Lung (tissue), 12 donors: ENCODE data around the gene NEU2. TPM values are rescaled to one million over a fixed set of nuclear protein-coding genes. Genes with fewer than 3 reads are reported as not detected.

Experiments used
- ATAC-seq: fragments of 200-7000 bp; cut with Tn5 transposase; one replicate; pipeline ENCODE4 v1.9.1; 2020; ENCODE audit warnings: moderate number of reproducible peaks; ENCODE audit not compliant: insufficient read depth, low FRiP score
- DNase-seq, 3 donors: peaks; one replicate each; pipeline ENCODE4 v3.0.0-alpha.2; 2013 to 2017
- H3K27ac ChIP-seq, 2 donors: one replicate each; pipeline ENCODE4 v1.5.1; 2013; ENCODE audit warnings: mild to moderate bottlenecking in 2 of 2, moderate library complexity in 2 of 2, control low read depth in 1 of 2, inconsistent platforms in 1 of 2, low read depth in 1 of 2, low read length in 1 of 2
- H3K27me3 ChIP-seq, 3 donors: one replicate each; pipeline ENCODE4 v1.5.1; 2013; ENCODE audit warnings: low read length in 2 of 3; ENCODE audit not compliant: control insufficient read depth in 3 of 3, insufficient read depth in 3 of 3
- H3K36me3 ChIP-seq, 4 donors: one replicate each; pipeline ENCODE4 v1.5.1; 2013; ENCODE audit warnings: low read length in 4 of 4, mild to moderate bottlenecking in 1 of 4, moderate library complexity in 1 of 4; ENCODE audit not compliant: control insufficient read depth in 4 of 4, insufficient read depth in 4 of 4
- H3K4me1 ChIP-seq, 5 donors: one replicate each; pipeline ENCODE4 v1.5.1; 2013; ENCODE audit warnings: low read length in 5 of 5, mild to moderate bottlenecking in 2 of 5, moderate library complexity in 1 of 5; ENCODE audit not compliant: control insufficient read depth in 5 of 5, insufficient read depth in 5 of 5
- H3K4me3 ChIP-seq: one replicate; pipeline ENCODE4 v1.5.1; 2013; ENCODE audit warnings: mild to moderate bottlenecking, control low read depth, moderate library complexity
- H3K9ac ChIP-seq, 2 donors: one replicate each; pipeline ENCODE4 v1.5.1; 2013; ENCODE audit warnings: low read length in 2 of 2, control low read depth in 1 of 2; ENCODE audit not compliant: insufficient read depth in 1 of 2
- H3K9me3 ChIP-seq, 4 donors: one replicate each; pipeline ENCODE4 v1.5.1; 2013; ENCODE audit warnings: low read length in 3 of 4, mild to moderate bottlenecking in 1 of 4, moderate library complexity in 1 of 4; ENCODE audit not compliant: control insufficient read depth in 4 of 4, insufficient read depth in 3 of 4
- CTCF ChIP-seq: IDR thresholded peaks from 2 replicates; pipeline ENCODE4 v1.5.1; 2012; ENCODE audit warnings: mild to moderate bottlenecking; ENCODE audit errors: control extremely low read depth, extremely low read depth
- WGBS, 2 donors: extraction: QIAGEN DNeasy Blood & Tissue Kit; methylation state at CpG; one replicate each; pipeline ENCODE4 v1.1.7; 2013; 5-methylcytosine and 5-hydroxymethylcytosine counted together
- polyA plus RNA-seq, 2 donors: library from polyadenylated mRNA; stranded (reverse); fragments of 200-250 nt; gene quantifications; one replicate each; pipeline ENCODE4 v1.2.1, GENCODE V29; 2013
- total RNA-seq, 2 donors: library from RNA; depleted of rRNA in 1 of 2; stranded (reverse); fragments of >200 nt in 1 of 2; gene quantifications; one replicate each; pipeline ENCODE4 v1.2.1, GENCODE V29; 2014 to 2021
- donor health status: control.
- donor health status: control.
- donor health status: Bipolar disorder and iron deficiency.
- donor health status: healthy.
- donor health status: DM: yes; HTN: yes; CAD: no.

Gene NEU2
- total and polyA plus RNA-seq, 4 donors, result not detected

GRCh38 chr2:232994446-232994845, 38.0 kb upstream of the NEU2 start:
- 81 to 93% methylated on average over 5 of the region's 5 CpGs for WGBS, 2 donors
- no peaks in the 10 kb centered on the region for H3K27me3 ChIP-seq
- no peaks in the 10 kb centered on the region for H3K4me1 ChIP-seq
- H3K36me3 ChIP-seq, result no peaks in the 10 kb centered on the region
- H3K9me3 ChIP-seq, result peaks cover 0 to 1% (median 0%) of the 10 kb centered on the region in 4 donors
- no peak overlapping the region for H3K27ac ChIP-seq
- no peak overlapping the region for H3K4me3 ChIP-seq
- no peak for TF ChIP-seq CTCF
- DNase-seq (no peak), ATAC-seq (no peak)
- H3K9ac ChIP-seq, result no peak overlapping the region

DNA sequence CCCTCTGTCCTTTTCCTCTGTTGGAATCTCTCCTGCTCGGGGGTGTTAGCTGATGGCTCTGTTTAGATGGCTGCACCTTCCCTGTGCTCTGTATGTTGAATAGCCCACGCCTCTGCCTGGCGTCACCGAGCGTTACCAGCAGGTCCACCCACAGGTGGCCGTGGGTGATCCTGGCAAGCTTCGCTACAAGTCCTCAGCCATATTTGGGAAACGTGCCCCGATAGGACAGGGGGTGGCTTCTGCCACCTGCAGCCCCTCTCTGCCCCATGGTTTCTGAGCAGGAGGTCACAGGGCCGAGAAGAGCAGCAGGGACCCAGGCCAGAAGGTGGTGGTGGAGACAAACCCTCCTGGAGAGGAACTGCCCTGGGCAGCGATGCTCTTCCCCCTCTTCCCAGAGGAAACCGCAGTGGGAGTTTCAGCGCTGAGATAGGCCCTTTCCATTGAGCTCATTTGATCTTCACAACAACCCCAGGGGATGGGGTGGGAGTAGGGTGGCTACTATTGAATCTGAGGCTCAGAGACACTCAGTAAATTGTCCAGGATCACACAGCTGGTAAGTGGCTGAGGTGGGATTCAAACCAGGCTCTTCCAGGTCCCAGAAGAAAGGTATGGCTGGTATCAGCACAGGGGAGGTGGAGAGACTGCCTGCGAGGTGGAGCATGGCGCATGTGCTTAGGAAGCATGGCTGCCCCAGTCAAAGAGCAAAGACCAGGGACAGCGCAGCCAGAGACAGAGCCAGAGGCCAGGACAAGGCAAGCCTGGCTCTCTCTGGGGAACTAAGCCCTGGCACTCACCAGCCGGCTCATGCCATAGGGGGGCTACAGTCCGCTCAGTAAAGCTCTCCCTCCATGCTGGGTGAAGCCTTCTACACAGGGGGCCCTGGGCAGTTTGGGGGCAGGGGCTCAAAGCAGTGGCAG, 34.5 kb upstream of the NEU2 start:
- no peak for DNase-seq
- 91 to 94% methylated on average over 18 of the region's 18 CpGs for WGBS, 2 donors

GRCh38 chr2:232998666-232998985, 33.8 kb upstream of the NEU2 start:
- Histone ChIP-seq H3K36me3 (no peaks in the 10 kb centered on the region), H3K27ac (no peak overlapping the region), H3K9me3 (no peaks in the 10 kb centered on the region), H3K4me1 (no peaks in the 10 kb centered on the region), H3K27me3 (no peaks in the 10 kb centered on the region), H3K9ac (no peak overlapping the region), H3K4me3 (no peak overlapping the region)
- no peak for TF ChIP-seq CTCF
- no peak for DNase-seq
- ATAC-seq, result no peak
- 82 to 92% methylated on average over 5 of the region's 5 CpGs for WGBS, 2 donors

More for the DNA sequence above, 34.5 kb upstream of the NEU2 start:
- Histone ChIP-seq H3K27me3 (no peaks in the 10 kb centered on the region), H3K9me3 (no peaks in the 10 kb centered on the region), H3K9ac (no peak overlapping the region), H3K36me3 (no peaks in the 10 kb centered on the region), H3K27ac (no peak overlapping the region), H3K4me1 (no peaks in the 10 kb centered on the region), H3K4me3 (no peak overlapping the region)
- TF ChIP-seq CTCF, result no peak
- ATAC-seq, result no peak
